NB4 (cell line): ENCODE measurements around the gene EEIG1.

Experiments used
- DNase-seq: peaks from one replicate; pipeline ENCODE4 v3.0.0; 2010; ENCODE audit warnings: low read depth
- H3K4me3 ChIP-seq: one replicate; pipeline ENCODE4 v1.5.1; 2011; ENCODE audit warnings: mild to moderate bottlenecking, low read depth, low read length, moderate library complexity
- MYC ChIP-seq: IDR thresholded peaks from 2 replicates; pipeline ENCODE4 v1.6.1; 2011; ENCODE audit warnings: low read depth, low read length
- POLR2A ChIP-seq: IDR thresholded peaks from 2 replicates; pipeline ENCODE4 v1.6.1; 2011; ENCODE audit warnings: mild to moderate bottlenecking; ENCODE audit not compliant: insufficient read length; ENCODE audit errors: extremely low read depth
- TF ChIP-seq, protein P1 (sequence below): IDR thresholded peaks from 2 replicates; pipeline ENCODE4 v1.6.1; 2011; ENCODE audit warnings: low read depth, low read length
- TF ChIP-seq, protein P2 (sequence below): IDR thresholded peaks from one replicate; pipeline ENCODE4 v1.5.1; 2012; ENCODE audit warnings: low read depth, low read length

The EEIG1 gene

DNA sequence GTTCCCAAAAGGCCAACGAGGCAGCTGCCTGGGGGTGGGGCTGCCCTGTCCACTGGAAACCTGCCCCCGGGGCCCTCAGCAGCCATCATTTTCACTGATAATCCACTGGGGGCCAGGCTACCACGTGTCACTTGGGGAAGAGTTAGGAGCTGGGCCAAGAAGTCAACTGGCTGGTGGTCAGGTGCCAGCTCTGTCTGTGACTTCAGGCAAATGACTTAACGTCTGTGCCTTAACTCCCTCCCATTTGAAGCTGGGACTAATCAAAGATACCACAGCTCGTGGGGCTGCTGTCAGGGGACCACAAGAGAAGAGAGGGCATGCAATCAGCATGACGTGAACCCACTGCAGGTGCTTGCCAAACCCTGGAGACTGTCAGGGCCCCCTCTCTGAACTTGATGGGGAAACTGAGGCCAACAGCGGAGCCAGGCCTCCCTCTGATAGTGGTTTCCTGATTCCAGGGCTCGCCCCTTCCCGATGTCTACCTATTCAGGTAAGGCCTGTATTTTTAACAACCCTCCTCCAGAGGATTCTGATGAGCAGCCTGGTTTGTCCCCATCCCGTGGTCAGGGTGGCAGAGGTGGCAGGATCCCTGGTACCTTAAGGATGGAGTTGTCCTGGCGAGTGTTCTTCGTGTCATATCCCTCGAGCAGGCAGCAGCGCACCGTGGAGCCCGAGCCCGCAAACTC, 30.8 kb downstream of the EEIG1 start:
- H3K4me3 ChIP-seq, result no peak overlapping the region
- TF ChIP-seq, protein P1, sequence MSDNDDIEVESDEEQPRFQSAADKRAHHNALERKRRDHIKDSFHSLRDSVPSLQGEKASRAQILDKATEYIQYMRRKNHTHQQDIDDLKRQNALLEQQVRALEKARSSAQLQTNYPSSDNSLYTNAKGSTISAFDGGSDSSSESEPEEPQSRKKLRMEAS, result no peak
- TF ChIP-seq MYC, result no peak
- no peak for DNase-seq

DNA sequence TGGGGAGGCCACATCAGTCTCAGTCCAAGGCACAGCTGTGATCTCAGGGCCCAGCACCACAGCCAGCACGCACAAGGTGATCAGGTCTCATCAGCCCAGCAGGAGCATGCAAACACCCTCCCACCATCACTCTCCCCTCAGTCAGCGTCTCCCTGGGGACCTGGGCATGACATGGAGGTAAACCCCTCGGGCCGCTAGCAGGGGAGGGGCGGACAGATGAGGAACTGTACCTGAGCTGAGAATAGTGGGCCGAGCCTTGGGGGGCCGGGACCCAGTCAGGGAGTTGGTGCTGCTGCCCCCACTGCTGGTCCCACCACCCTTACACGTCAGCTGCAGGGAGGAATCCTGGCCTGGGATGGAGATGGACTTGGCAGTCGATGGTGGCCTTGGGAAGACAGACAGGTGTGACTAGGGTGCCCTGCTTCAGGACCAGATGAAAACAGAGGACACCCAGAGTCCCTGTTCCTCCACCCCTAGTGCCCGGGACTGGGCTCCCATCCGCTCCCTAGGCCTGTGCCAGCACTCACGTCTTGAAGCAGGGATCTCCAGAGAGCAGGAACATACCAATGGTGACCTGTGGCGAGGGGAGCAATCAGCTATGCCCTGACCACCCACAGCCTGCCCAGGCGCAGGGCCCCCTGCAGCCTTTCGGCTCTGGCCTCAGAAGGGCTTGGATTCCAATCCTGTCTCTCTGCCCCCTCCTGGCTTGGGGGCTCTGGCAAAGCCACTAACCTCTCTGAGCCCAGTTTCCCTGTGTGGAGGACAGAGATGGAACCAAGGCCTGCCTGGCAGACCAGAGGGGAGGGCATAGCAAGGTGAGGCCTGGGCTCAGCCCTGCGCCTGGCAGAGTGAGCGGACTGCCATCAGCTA, 32.7 kb downstream of the EEIG1 start:
- TF ChIP-seq, protein P2, sequence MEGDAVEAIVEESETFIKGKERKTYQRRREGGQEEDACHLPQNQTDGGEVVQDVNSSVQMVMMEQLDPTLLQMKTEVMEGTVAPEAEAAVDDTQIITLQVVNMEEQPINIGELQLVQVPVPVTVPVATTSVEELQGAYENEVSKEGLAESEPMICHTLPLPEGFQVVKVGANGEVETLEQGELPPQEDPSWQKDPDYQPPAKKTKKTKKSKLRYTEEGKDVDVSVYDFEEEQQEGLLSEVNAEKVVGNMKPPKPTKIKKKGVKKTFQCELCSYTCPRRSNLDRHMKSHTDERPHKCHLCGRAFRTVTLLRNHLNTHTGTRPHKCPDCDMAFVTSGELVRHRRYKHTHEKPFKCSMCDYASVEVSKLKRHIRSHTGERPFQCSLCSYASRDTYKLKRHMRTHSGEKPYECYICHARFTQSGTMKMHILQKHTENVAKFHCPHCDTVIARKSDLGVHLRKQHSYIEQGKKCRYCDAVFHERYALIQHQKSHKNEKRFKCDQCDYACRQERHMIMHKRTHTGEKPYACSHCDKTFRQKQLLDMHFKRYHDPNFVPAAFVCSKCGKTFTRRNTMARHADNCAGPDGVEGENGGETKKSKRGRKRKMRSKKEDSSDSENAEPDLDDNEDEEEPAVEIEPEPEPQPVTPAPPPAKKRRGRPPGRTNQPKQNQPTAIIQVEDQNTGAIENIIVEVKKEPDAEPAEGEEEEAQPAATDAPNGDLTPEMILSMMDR, result no peak
- TF ChIP-seq, protein P1, result no peak
- TF ChIP-seq MYC, result no peak
- TF ChIP-seq POLR2A, result no peak
- DNase-seq, result no peak
- no peak overlapping the region for H3K4me3 ChIP-seq

DNA sequence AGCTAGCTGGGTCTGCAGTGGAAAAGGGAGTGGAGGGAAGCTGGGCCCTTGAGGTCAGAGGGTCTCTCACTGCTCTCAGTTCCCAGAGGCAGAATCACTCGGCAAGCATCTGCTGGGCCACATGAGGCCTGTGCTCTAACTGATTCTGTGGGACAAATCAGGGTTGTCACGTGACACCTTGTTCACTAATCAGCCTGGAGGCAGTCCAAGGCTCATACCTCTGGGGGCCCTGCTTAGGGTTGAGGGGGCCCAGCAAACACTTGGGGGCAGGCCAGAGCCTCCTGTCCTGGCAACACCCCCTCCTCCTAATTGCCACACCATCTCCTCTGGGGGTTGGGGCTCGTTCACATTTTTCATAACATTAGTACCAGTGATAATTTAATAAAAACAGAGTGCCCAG, 34.1 kb downstream of the EEIG1 start:
- H3K4me3 ChIP-seq, result no peak overlapping the region
- TF ChIP-seq POLR2A, result no peak
- no peak for TF ChIP-seq MYC
- TF ChIP-seq, protein P1, result no peak
- TF ChIP-seq, protein P2, result no peak
- DNase-seq, result no peak

DNA sequence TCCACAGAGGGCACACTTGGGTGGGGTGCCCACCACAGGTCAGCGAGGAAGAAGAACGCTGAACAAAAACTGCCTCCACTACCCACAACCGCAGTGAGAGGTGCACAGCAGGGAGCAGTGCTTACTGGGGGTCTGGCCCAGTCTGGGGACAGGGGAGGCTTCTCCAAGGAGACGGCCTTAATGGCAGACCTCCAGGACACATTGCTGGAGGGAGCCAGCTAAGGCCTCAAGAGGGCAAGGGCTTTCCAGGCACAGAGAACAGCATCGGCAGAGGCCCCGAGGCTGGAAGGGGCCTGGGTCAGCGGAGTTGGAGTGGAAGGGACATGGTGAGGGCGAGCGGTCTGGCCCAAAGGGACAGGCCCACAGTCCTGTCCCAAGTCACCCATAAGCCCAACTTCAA, 34.8 kb downstream of the EEIG1 start:
- TF ChIP-seq, protein P1, result no peak
- TF ChIP-seq POLR2A (no peak), MYC (no peak)
- TF ChIP-seq, protein P2, result no peak
- DNase-seq, result no peak
- no peak overlapping the region for H3K4me3 ChIP-seq

DNA sequence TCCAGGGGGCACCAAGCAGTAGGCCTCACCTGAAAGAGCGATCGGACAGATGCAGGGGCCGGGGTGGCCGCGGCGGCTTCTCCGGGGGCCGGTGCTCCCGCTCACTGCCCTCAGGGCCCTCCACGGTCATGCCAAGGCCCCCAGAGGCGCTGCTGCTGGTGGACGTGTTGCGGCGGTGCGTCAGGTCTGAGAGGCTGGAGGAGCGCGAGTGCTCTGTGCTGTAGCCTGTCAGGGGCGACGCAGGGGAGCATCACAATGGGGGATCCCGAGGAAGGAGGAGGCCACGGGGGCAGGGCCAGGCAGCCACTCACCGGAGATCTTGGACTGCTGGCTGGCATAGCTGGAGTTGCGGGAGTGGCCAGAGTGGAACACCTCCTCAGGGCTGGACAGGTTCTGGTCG, 35.5 kb downstream of the EEIG1 start:
- TF ChIP-seq, protein P1, result no peak
- TF ChIP-seq MYC, result no peak
- TF ChIP-seq POLR2A, result no peak
- TF ChIP-seq, protein P2, result no peak

DNA sequence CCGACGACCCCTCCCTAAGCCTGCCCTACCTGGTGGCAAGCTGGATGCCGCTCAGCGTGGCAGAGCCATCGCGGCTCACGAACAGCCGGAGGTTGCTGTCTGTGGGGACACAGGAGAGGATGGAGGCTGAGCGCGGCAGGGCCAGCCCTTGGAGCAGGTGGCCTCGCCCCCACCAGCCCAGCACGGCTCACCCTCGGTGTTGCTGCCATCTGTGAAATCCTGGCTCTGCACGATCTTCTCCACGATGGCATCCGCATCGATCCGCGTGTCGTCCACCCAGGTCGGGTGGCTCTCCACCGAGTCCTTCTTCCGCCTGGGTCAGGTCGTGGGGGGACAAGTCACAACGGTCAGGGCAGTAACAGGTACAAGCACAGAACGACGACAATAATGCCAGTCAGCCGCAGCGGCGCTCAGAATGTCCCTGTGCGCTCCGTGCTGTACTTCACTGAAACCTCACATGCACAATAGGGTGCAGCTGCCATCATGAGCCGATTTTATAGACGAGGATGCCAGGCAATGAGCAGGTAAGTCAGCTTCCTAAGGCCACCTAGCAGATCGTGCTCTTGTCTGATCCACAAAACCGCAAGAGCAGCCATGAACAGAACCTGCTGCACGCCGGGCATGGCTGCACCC, 36.1 kb downstream of the EEIG1 start:
- no peak for DNase-seq
- no peak overlapping the region for H3K4me3 ChIP-seq
- TF ChIP-seq MYC, result no peak
- TF ChIP-seq POLR2A, result no peak
- TF ChIP-seq, protein P1, result no peak
- TF ChIP-seq, protein P2, result no peak

More for the DNA sequence above, 35.5 kb downstream of the EEIG1 start:
- no peak overlapping the region for H3K4me3 ChIP-seq
- DNase-seq, result no peak
